HEK293 (cell line): ENCODE results near the gene CDK19.

Source experiments
- BCL11B ChIP-seq: fragments of 450-650 bp; formaldehyde crosslinking; IDR thresholded peaks from 2 replicates; pipeline ENCODE4 v1.5.1; 2016; ENCODE audit warnings: low read depth, missing biosample characterization, missing genetic modification characterization
- PRDM2 ChIP-seq: fragments of 450-650 bp; formaldehyde crosslinking; IDR thresholded peaks from 2 replicates; pipeline ENCODE4 v1.5.1; 2016; ENCODE audit warnings: missing biosample characterization, missing genetic modification characterization, borderline replicate concordance
- TCF7L2 ChIP-seq: IDR thresholded peaks from 2 replicates; pipeline ENCODE4 v1.6.1; 2011; ENCODE audit warnings: low read depth, mild to moderate bottlenecking, inconsistent platforms, low read length, moderate library complexity, borderline replicate concordance
- ZNF707 ChIP-seq: fragments of 450-650 bp; formaldehyde crosslinking; IDR thresholded peaks from 2 replicates; pipeline ENCODE4 v1.5.1; 2016; ENCODE audit warnings: missing biosample characterization, missing genetic modification characterization
- TF ChIP-seq, protein P1 (sequence below): fragments of 450-650 bp; formaldehyde crosslinking; IDR thresholded peaks from 2 replicates; pipeline ENCODE4 v1.5.1; 2016; ENCODE audit warnings: missing biosample characterization, missing genetic modification characterization

DNA sequence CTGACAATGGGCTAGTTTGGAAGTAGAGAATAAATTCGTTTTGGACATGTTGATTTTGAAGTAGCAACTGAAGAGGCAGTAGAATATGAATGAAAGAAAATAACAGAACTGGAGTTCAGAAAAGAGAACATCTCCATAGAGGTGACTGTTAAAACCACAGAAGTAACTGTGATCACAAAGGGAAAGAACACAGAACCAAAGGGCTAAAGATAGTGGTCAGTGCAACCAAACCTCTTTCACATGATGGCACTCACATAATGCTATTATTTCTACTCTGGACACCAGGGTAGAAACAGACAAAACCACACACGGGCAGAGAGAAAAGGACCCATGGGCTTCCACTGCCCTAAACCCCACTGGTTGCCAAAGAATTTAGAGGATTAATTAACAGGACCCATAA, 58.5 kb downstream of the CDK19 start:
- TF ChIP-seq ZNF707 (no peak), BCL11B (no peak), PRDM2 (tag by site-specific recombination) (no peak), TCF7L2 (no peak)
- TF ChIP-seq, protein P1, sequence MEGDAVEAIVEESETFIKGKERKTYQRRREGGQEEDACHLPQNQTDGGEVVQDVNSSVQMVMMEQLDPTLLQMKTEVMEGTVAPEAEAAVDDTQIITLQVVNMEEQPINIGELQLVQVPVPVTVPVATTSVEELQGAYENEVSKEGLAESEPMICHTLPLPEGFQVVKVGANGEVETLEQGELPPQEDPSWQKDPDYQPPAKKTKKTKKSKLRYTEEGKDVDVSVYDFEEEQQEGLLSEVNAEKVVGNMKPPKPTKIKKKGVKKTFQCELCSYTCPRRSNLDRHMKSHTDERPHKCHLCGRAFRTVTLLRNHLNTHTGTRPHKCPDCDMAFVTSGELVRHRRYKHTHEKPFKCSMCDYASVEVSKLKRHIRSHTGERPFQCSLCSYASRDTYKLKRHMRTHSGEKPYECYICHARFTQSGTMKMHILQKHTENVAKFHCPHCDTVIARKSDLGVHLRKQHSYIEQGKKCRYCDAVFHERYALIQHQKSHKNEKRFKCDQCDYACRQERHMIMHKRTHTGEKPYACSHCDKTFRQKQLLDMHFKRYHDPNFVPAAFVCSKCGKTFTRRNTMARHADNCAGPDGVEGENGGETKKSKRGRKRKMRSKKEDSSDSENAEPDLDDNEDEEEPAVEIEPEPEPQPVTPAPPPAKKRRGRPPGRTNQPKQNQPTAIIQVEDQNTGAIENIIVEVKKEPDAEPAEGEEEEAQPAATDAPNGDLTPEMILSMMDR (tag by site-specific recombination), result no peak
